ENCODE measurements around the gene OR9A2. TPM values are rescaled to one million over a fixed set of nuclear protein-coding genes. Genes with fewer than 3 reads are reported as not detected.
"Not testable (repeated sequence)": the region's sequence is repeated elsewhere in the genome, so short reads cannot be mapped to it uniquely, and the experiment has no call there.

OR9A2 gene
- total RNA-seq, 4 donors from 2014 or later = 0.44 to 0.78 TPM; not detected in 2

DNA sequence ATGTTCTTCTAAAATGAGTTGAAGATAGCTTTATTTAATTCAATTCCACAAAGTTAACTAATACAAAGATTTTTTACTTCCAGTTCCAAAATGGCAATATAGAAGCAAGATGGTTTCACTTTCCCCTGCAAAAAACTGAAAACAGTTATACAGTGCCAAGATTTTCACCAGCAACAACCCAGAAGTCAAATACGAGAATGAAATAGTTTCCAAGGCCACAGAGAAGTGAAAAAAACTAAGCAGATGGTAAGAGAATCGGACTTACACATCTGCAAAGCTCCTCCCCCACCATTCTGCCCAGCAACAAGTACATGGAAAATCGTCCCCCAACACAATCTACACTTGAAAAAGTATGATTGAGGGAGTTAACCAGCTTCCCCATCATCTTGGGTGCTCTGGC lies 34.5 kb downstream of the OR9A2 start:
- Histone ChIP-seq H3K4me1 (no peaks in the 10 kb centered on the region), H3K27ac (no peak overlapping the region), H3K27me3 (no peaks in the 10 kb centered on the region), H3K9me3 (no peaks in the 10 kb centered on the region), H3K4me3 (no peak overlapping the region), H3K36me3 (no peaks in the 10 kb centered on the region)
- no peak for DNase-seq (ENCODE audit: low spot score in 2 of 2)
- WGBS, 2 donors = 37 to 40% methylated on average over 3 of the region's 3 CpGs
- TF ChIP-seq EP300 (IDR thresholded peaks at IDR 0.05) = no peak
- TF ChIP-seq, protein P1, sequence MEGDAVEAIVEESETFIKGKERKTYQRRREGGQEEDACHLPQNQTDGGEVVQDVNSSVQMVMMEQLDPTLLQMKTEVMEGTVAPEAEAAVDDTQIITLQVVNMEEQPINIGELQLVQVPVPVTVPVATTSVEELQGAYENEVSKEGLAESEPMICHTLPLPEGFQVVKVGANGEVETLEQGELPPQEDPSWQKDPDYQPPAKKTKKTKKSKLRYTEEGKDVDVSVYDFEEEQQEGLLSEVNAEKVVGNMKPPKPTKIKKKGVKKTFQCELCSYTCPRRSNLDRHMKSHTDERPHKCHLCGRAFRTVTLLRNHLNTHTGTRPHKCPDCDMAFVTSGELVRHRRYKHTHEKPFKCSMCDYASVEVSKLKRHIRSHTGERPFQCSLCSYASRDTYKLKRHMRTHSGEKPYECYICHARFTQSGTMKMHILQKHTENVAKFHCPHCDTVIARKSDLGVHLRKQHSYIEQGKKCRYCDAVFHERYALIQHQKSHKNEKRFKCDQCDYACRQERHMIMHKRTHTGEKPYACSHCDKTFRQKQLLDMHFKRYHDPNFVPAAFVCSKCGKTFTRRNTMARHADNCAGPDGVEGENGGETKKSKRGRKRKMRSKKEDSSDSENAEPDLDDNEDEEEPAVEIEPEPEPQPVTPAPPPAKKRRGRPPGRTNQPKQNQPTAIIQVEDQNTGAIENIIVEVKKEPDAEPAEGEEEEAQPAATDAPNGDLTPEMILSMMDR (IDR thresholded peaks at IDR 0.05) = no peak
- TF ChIP-seq POLR2A (IDR thresholded peaks at IDR 0.05) = no peak

DNA sequence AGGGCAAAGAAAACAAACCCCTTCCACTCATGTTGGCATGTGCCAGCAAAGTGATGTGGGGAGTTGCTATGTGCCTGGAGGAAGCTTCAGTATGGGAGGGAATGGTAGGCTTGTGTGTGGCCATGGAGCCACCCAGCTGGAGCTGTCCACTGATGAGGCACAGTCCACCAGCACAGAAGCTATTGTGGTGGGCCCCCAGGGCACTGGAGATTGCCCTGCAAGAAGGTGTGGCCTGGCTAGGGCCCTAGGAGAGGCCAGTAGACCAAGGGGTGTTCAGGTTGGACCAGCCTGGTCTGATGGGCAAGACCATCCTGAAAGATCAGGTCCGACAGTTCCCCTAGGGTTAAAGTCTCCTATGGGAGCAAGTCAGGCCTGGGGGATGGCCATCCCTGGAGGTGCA lies 42.6 kb downstream of the OR9A2 start:
- no peak overlapping the region for H3K4me3 ChIP-seq
- 67 to 83% methylated on average over 1 of the region's 1 CpG for WGBS, 2 donors
- no peaks in the 10 kb centered on the region for H3K36me3 ChIP-seq
- H3K9me3 ChIP-seq = peaks cover 0 to 7% (median 2%) of the 10 kb centered on the region in 4 donors
- no peaks in the 10 kb centered on the region for H3K4me1 ChIP-seq
- H3K27ac ChIP-seq = no peak overlapping the region
- H3K27me3 ChIP-seq = no peaks in the 10 kb centered on the region
- TF ChIP-seq POLR2A (IDR thresholded peaks at IDR 0.05) = no peak
- DNase-seq (ENCODE audit: low spot score in 2 of 2) = no peak

DNA sequence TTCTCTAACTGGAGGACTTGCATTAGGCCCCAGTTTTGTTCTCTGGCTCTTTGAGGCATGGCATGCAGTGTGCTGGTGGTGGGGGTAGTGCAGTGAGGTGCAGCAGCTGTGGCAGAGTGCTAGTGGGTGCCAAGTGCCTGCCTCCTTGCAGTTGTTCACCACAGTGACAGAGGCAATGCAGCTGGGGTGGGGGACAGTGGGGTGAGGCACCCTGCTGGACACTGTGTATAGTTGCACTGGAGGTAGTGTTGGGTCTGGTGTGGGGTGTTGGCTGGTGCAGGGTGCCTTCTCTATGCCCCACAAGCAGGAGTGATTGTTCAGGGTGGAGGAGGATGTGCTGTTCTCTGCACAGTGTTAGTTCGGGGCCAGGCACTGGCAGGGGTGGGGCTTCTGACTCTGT lies 43.1 kb downstream of the OR9A2 start:
- TF ChIP-seq, protein P1 (IDR thresholded peaks at IDR 0.05) = no peak
- TF ChIP-seq POLR2A (IDR thresholded peaks at IDR 0.05) = no peak
- TF ChIP-seq EP300 (IDR thresholded peaks at IDR 0.05) = no peak
- 86 to 90% methylated on average over 1 of the region's 1 CpG for WGBS, 2 donors
- H3K27ac ChIP-seq = no peak overlapping the region

DNA sequence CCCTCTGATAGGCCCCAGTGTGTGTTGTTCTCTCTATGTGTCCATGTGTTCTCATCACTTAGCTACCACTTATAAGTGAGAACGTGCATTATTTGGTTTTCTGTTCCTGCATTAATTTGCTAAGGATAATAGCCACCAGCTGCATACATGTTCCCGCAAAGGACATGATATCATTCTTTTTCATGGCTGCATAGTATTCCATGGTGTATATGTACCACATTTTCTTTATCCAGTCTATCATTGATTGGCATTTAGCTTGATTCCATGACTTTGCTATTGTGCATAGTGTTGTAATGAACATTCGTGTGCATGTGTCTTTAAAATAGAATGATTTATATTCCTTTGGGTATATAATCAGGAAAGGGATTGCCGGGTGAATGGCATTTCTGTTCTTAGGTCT lies 48.5 kb downstream of the OR9A2 start:
- not testable (repeated sequence) for DNase-seq (ENCODE audit: low spot score in 2 of 2); H3K4me3 ChIP-seq; H3K36me3 ChIP-seq; H3K27ac ChIP-seq; H3K4me1 ChIP-seq; H3K27me3 ChIP-seq
- WGBS, 2 donors = 84 to 86% methylated on average over 4 of the region's 4 CpGs
- peaks cover 0 to 17% (median 2%) of the 10 kb centered on the region in 4 donors for H3K9me3 ChIP-seq

More for the DNA sequence above, 43.1 kb downstream of the OR9A2 start:
- DNase-seq (ENCODE audit: low spot score in 2 of 2) = no peak
- Histone ChIP-seq H3K4me1 (no peaks in the 10 kb centered on the region), H3K27me3 (no peaks in the 10 kb centered on the region), H3K4me3 (no peak overlapping the region), H3K9me3 (peaks cover 0 to 10% (median 2%) of the 10 kb centered on the region in 4 donors), H3K36me3 (no peaks in the 10 kb centered on the region)

Other genes with a start within 250 kb of the OR9A2 start
- gene EPHB6, start 172.1 kb downstream of the OR9A2 start, total RNA-seq = 10 to 100 TPM in 3 of 4 donors, 1 to 10 TPM in 1; 6.9 to 84.3 (median 22.1) TPM
- gene TRPV6, start 141.4 kb downstream of the OR9A2 start, total RNA-seq = under 1 TPM in 3 of 4 donors, not detected in 1; under 0.01 to 0.78 (median under 0.01) TPM
- gene TRPV5, start 93.4 kb downstream of the OR9A2 start, total RNA-seq = under 1 TPM in 2 of 4 donors, not detected in 2; 0.20 to 0.21 TPM
- gene LLCFC1, start 87.6 kb downstream of the OR9A2 start, total RNA-seq = not detected
- gene KEL, start 64.8 kb downstream of the OR9A2 start, total RNA-seq = under 1 TPM; 0.59 to 0.87 (median 0.61) TPM
- gene OR6V1, start 25.2 kb upstream of the OR9A2 start, total RNA-seq = not detected
- gene PIP, start 104.9 kb upstream of the OR9A2 start, total RNA-seq = not detected
- not detected for gene TAS2R39, start 156.3 kb upstream of the OR9A2 start, total RNA-seq
- gene TAS2R40, start 194.9 kb upstream of the OR9A2 start, total RNA-seq = not detected
- gene GSTK1, start 236.3 kb upstream of the OR9A2 start, total RNA-seq = 100 to 1,000 TPM; 149 to 202 (median 161) TPM